K562 (cell line): ENCODE results near the gene SPATA21. TPM values are rescaled to one million over a fixed set of nuclear protein-coding genes. Genes with fewer than 3 reads are reported as not detected.

Experiments used
- ATF3 ChIP-seq, 2 experiments: fragments of 450-650 bp in 1 of 2; sonication (generic) in 1 of 2; formaldehyde crosslinking in 1 of 2; IDR thresholded peaks in 1 of 2; conservative IDR thresholded peaks in 1 of 2; 2 replicates each; pipeline versions ENCODE4 v1.6.1 to v1.8.1; 2016 to 2023; ENCODE audit warnings: mild to moderate bottlenecking in 2 of 2, moderate library complexity in 2 of 2, inconsistent platforms in 1 of 2, missing genetic modification reagents in 1 of 2
- CHD4 ChIP-seq: fragments of 200-600 bp; sonication (generic); IDR thresholded peaks from 3 replicates; pipeline ENCODE4 v1.6.1; 2012; ENCODE audit warnings: low read depth, mild to moderate bottlenecking, mixed read lengths, low read length, inconsistent platforms; ENCODE audit not compliant: insufficient read depth, insufficient replicate concordance, poor library complexity, severe bottlenecking
- GTF2B ChIP-seq: IDR thresholded peaks from 2 replicates; pipeline ENCODE4 v1.6.1; 2011; ENCODE audit not compliant: insufficient read length; ENCODE audit errors: extremely low read depth
- NFE2L1 ChIP-seq: fragments of 450-650 bp; IDR thresholded peaks from 2 replicates; pipeline ENCODE4 v1.6.1; 2016; ENCODE audit warnings: missing genetic modification characterization, low read depth, mild to moderate bottlenecking, missing compliant biosample characterization, moderate library complexity, borderline replicate concordance
- NR3C1 ChIP-seq: sonication (generic); formaldehyde crosslinking; IDR thresholded peaks from 2 replicates; pipeline ENCODE4 v1.8.1; 2022; ENCODE audit warnings: missing genetic modification reagents
- PHF8 ChIP-seq: fragments of 200-600 bp; sonication (generic); IDR thresholded peaks from 2 replicates; pipeline ENCODE4 v1.6.1; 2012; ENCODE audit warnings: mixed run types, mild to moderate bottlenecking, inconsistent platforms, low read length, moderate library complexity, borderline replicate concordance
- PTBP1 ChIP-seq: fragments of 200-400 bp; formaldehyde crosslinking; IDR thresholded peaks from 2 replicates; pipeline ENCODE4 v1.6.1; 2017; ENCODE audit warnings: low read depth, low read length
- SP1 ChIP-seq: sonication (generic); formaldehyde crosslinking; IDR thresholded peaks from 2 replicates; pipeline ENCODE4 v1.8.1; 2022; ENCODE audit warnings: mild to moderate bottlenecking, missing genetic modification reagents
- TCF7L2 ChIP-seq: fragments of 150-350 bp; IDR thresholded peaks from 2 replicates; pipeline ENCODE4 v1.6.1; 2016; ENCODE audit warnings: low read depth, mild to moderate bottlenecking, low read length, moderate library complexity
- ZBED1 ChIP-seq: IDR thresholded peaks from 2 replicates; pipeline ENCODE4 v1.6.1; 2014
- ZNF57 ChIP-seq: fragments of 450-650 bp; formaldehyde crosslinking; IDR thresholded peaks from 2 replicates; pipeline ENCODE4 v1.4.0; 2020; ENCODE audit warnings: mild to moderate bottlenecking, moderate library complexity
- ZNF592 ChIP-seq: fragments of 450-650 bp; IDR thresholded peaks from 2 replicates; pipeline ENCODE4 v1.6.1; 2017; ENCODE audit warnings: antibody characterized with exemption, mild to moderate bottlenecking
- polyA plus RNA-seq, 8 experiments: library from polyadenylated mRNA; depleted of rRNA in 4 of 8; stranded (reverse) in 5 of 8; unstranded in 3 of 8; fragments of >200 nt; fragmentation: Nextera tagmentation in 2 of 8; fragmentation: Illumina TruSeq in 1 of 8; extraction: Ambion mirVana in 2 of 8; extraction: Trizol in 1 of 8; gene quantifications; 2 replicates each; pipeline versions ENCODE4 v1.2.1 to v1.2.3, GENCODE V29; 2011 to 2014; ENCODE audit warnings: inconsistent platforms in 1 of 8, missing spikeins in 1 of 8
- total RNA-seq, 7 experiments: library from RNA; depleted of rRNA in 6 of 7; stranded (reverse); fragments of >200 nt in 6 of 7; fragmentation: Illumina TruSeq in 2 of 7; extraction: Trizol in 2 of 7; gene quantifications; 2 replicates each; pipeline versions ENCODE4 v1.2.1 to v1.2.3, GENCODE V29; 2011 to 2021; ENCODE audit warnings: low replicate concordance in 1 of 7

Gene SPATA21
- total and polyA plus RNA-seq, 9 of the 15 experiments (the other 6 are each of a cell fraction or from before 2014, with no cell fraction given) = 0.10 to 0.36 (median 0.13) TPM; not detected in 3

GRCh38 chr1:16351994-16352841 is 85.0 kb downstream of the SPATA21 start, which contains the start of gene FBXO42 (continued):
- TF ChIP-seq ZNF592 (peak; percentile 95), ATF3 (IDR thresholded peaks at IDR 0.05) (no peak), ATF3 (CRISPR knock-in tag; conservative IDR thresholded peaks at IDR 0.05) (peak; percentile 47; the same call in 1 of the 2 replicates), PTBP1 (peak; percentile 43; the same call in 1 of the 2 replicates), ZNF57 (0 out of 2 replicates have a peak, but pooled peaks have one; percentile 16), NFE2L1 (no peak), ZBED1 (peak; percentile 57; the same call in 1 of the 2 replicates), CHD4 (no peak), TCF7L2 (no peak), SP1 (CRISPR knock-in tag) (peak; percentile 60; the same call in 1 of the 2 replicates), PHF8 (peak; percentile 98), NR3C1 (CRISPR knock-in tag) (no peak), GTF2B (no peak)
